HCT116 (cell line): ENCODE data around the gene LCT. TPM values are rescaled to one million over a fixed set of nuclear protein-coding genes. Genes with fewer than 3 reads are reported as not detected.

ENCODE experiments used
- ATAC-seq: fragments of 200-7000 bp; cut with Tn5 transposase; 2 replicates; pipeline ENCODE4 v1.9.1; 2020; ENCODE audit warnings: mild to moderate bottlenecking, moderate library complexity
- BruUV-seq: library from RNA; stranded (reverse); fragments of 400-500 nt; replicated peaks from 2 replicates; lab custom pipeline; 2021; lab: Mats Ljungman, UMichigan
- CTCF ChIA-PET: fragments of 300-600 bp; sonication (Branson Sonifier 250); formaldehyde crosslinking; loops from one replicate; lab custom pipeline; 2021; ENCODE audit warnings: antibody characterized with exemption; lab: Charles Lee
- POLR2A ChIA-PET: fragments of 300-600, 350-600 bp; sonication (Branson Sonifier 250); formaldehyde crosslinking; loops from one replicate; lab custom pipeline; 2021; ENCODE audit warnings: antibody characterized with exemption; lab: Charles Lee
- RAD21 ChIA-PET, 2 experiments: fragments of 300-600 bp; sonication (Branson Sonifier 250); formaldehyde crosslinking; loops; one replicate each; lab custom pipeline; 2023; ENCODE audit warnings: low total read pairs in 2 of 2; ENCODE audit not compliant: uncharacterized antibody in 2 of 2, unreplicated experiment in 2 of 2, low non-redundant PET in 1 of 2; lab: Charles Lee
- DNase-seq: peaks from one replicate; pipeline ENCODE4 v3.0.0-alpha.2; 2010; ENCODE audit warnings: low read depth, low spot score
- H2AFZ ChIP-seq: fragments of 200-600 bp; shearing (Covaris generic), sonication (generic); 2 replicates; pipeline ENCODE4 v1.6.1; 2017; ENCODE audit warnings: low read depth, mixed run types, mixed read lengths, antibody characterized with exemption, low read length; ENCODE audit not compliant: poor library complexity, severe bottlenecking
- H3K27ac ChIP-seq: 2 replicates; pipeline ENCODE4 v1.5.1; 2012; ENCODE audit warnings: low read depth, low read length
- H3K27me3 ChIP-seq: fragments of 200-600 bp; sonication (generic); 2 replicates; pipeline ENCODE4 v1.6.1; 2016; ENCODE audit warnings: mixed run types, low read length, mixed read lengths; ENCODE audit not compliant: insufficient read depth
- H3K36me3 ChIP-seq, 2 experiments: fragments of 200-500 bp in 1 of 2; fragments of 200-600 bp in 1 of 2; sonication (Bioruptor generic) in 1 of 2; sonication (generic) in 1 of 2; 2 replicates each; pipeline versions ENCODE4 v1.5.1 to v1.6.1; 2014 to 2016; ENCODE audit warnings: low read length in 2 of 2, inconsistent platforms in 1 of 2, mixed read lengths in 1 of 2, mixed run types in 1 of 2; ENCODE audit not compliant: insufficient read depth in 2 of 2, control insufficient read depth in 1 of 2
- H3K4me1 ChIP-seq, 2 experiments: fragments of 200-600 bp in 1 of 2; sonication (generic) in 1 of 2; 2 replicates each; pipeline versions ENCODE4 v1.5.1 to v1.6.1; 2012 to 2017; ENCODE audit warnings: low read length in 2 of 2, inconsistent platforms in 1 of 2, mild to moderate bottlenecking in 1 of 2, mixed read lengths in 1 of 2, mixed run types in 1 of 2, moderate library complexity in 1 of 2; ENCODE audit not compliant: insufficient read depth in 2 of 2, control insufficient read depth in 1 of 2
- H3K4me2 ChIP-seq: fragments of 200-600 bp; sonication (generic); 2 replicates; pipeline ENCODE4 v1.6.1; 2017; ENCODE audit warnings: mixed run types, low read length, mixed read lengths
- H3K4me3 ChIP-seq, 2 experiments: fragments of 200-600 bp in 1 of 2; sonication (generic) in 1 of 2; replicated peaks in 1 of 2; 2 replicates each; pipeline ENCODE4 v1.5.1; 2011 to 2016; ENCODE audit warnings: low read length in 2 of 2, control low read depth in 1 of 2, low read depth in 1 of 2, mild to moderate bottlenecking in 1 of 2, mixed read lengths in 1 of 2, mixed run types in 1 of 2
- H3K79me2 ChIP-seq: fragments of 200-600 bp; sonication (generic); 2 replicates; pipeline ENCODE4 v1.6.1; 2017; ENCODE audit warnings: mild to moderate bottlenecking, mixed run types, low read length, moderate library complexity, mixed read lengths; ENCODE audit not compliant: insufficient read depth
- H3K9ac ChIP-seq: fragments of 200-600 bp; sonication (generic); 2 replicates; pipeline ENCODE4 v1.6.1; 2016; ENCODE audit warnings: low read length, mixed read lengths
- H3K9me2 ChIP-seq: fragments of 200-600 bp; sonication (generic), shearing (Covaris generic); 2 replicates; pipeline ENCODE4 v1.6.1; 2017; ENCODE audit warnings: mixed run types, mild to moderate bottlenecking, moderate library complexity; ENCODE audit not compliant: insufficient read depth
- H3K9me3 ChIP-seq, 2 experiments: fragments of 200-500 bp in 1 of 2; fragments of 200-600 bp in 1 of 2; sonication (Bioruptor generic) in 1 of 2; sonication (generic) in 1 of 2; 2 replicates each; pipeline ENCODE4 v1.6.1; 2014 to 2017; ENCODE audit warnings: low read length in 2 of 2, mixed read lengths in 2 of 2, inconsistent platforms in 1 of 2, low read depth in 1 of 2, mild to moderate bottlenecking in 1 of 2, mixed run types in 1 of 2, moderate library complexity in 1 of 2; ENCODE audit not compliant: control insufficient read depth in 1 of 2, insufficient read depth in 1 of 2
- H4K20me1 ChIP-seq: fragments of 200-600 bp; sonication (generic), shearing (Covaris generic); 2 replicates; pipeline ENCODE4 v1.6.1; 2017; ENCODE audit warnings: mixed run types, mild to moderate bottlenecking, moderate library complexity; ENCODE audit not compliant: insufficient read depth
- ATF3 ChIP-seq: IDR thresholded peaks from 2 replicates; pipeline ENCODE4 v1.6.1; 2012
- CBX3 ChIP-seq: IDR thresholded peaks from 2 replicates; pipeline ENCODE4 v1.6.1; 2012; ENCODE audit warnings: low read depth
- CEBPB ChIP-seq: IDR thresholded peaks from 2 replicates; pipeline ENCODE4 v1.6.1; 2012; ENCODE audit warnings: low read depth
- CTCF ChIP-seq, 3 experiments: fragments of 200-600 bp in 1 of 3; sonication (generic) in 1 of 3; IDR thresholded peaks in 2 of 3; conservative IDR thresholded peaks in 1 of 3; 2 replicates each; pipeline ENCODE4 v1.5.1; 2012 to 2017; ENCODE audit warnings: low read depth in 2 of 3, low read length in 2 of 3, antibody characterized with exemption in 1 of 3, borderline replicate concordance in 1 of 3, control low read depth in 1 of 3, mild to moderate bottlenecking in 1 of 3, mixed read lengths in 1 of 3, mixed run types in 1 of 3, moderate library complexity in 1 of 3; ENCODE audit not compliant: insufficient read depth in 1 of 3
- ELF1 ChIP-seq: IDR thresholded peaks from 2 replicates; pipeline ENCODE4 v1.6.1; 2012; ENCODE audit warnings: low read depth, borderline replicate concordance
- EZH2 ChIP-seq: fragments of 200-600 bp; sonication (generic); IDR thresholded peaks from 2 replicates; pipeline ENCODE4 v1.6.1; 2017; ENCODE audit warnings: antibody characterized with exemption, mixed run types
- EZH2phosphoT487 ChIP-seq: fragments of 200-600 bp; IDR thresholded peaks from 2 replicates; pipeline ENCODE4 v1.6.1; 2018; ENCODE audit warnings: antibody characterized with exemption, borderline replicate concordance
- JUND ChIP-seq: IDR thresholded peaks from 2 replicates; pipeline ENCODE4 v1.6.1; 2012
- POLR2A ChIP-seq: IDR thresholded peaks from 2 replicates; pipeline ENCODE4 v1.7.0; 2011; ENCODE audit warnings: borderline replicate concordance; ENCODE audit not compliant: insufficient read depth, insufficient read length; ENCODE audit errors: extremely low read depth
- RAD21 ChIP-seq: IDR thresholded peaks from 2 replicates; pipeline ENCODE4 v1.6.1; 2012; ENCODE audit warnings: low read depth, mild to moderate bottlenecking
- SP1 ChIP-seq: IDR thresholded peaks from 2 replicates; pipeline ENCODE4 v1.6.1; 2012; ENCODE audit warnings: low read depth
- SRF ChIP-seq: IDR thresholded peaks from 2 replicates; pipeline ENCODE4 v1.6.1; 2012; ENCODE audit warnings: low read depth
- TCF7L2 ChIP-seq: IDR thresholded peaks from 2 replicates; pipeline ENCODE4 v1.7.0; 2011; ENCODE audit warnings: borderline replicate concordance, inconsistent platforms; ENCODE audit not compliant: insufficient read depth, insufficient read length; ENCODE audit errors: extremely low read depth
- YY1 ChIP-seq: IDR thresholded peaks from 2 replicates; pipeline ENCODE4 v1.6.1; 2011; ENCODE audit warnings: low read length, low read depth, moderate library complexity, mild to moderate bottlenecking; ENCODE audit not compliant: insufficient replicate concordance; ENCODE audit errors: extremely low read depth
- ZNF274 ChIP-seq: fragments of 200-500 bp; sonication (Bioruptor generic); IDR thresholded peaks from 2 replicates; pipeline ENCODE4 v1.6.1; 2014; ENCODE audit warnings: mild to moderate bottlenecking, low read depth, low read length, inconsistent platforms
- intact Hi-C: fragments of 100-400 bp; cut with micrococcal nuclease; formaldehyde crosslinking; loops from 2 replicates; pipeline ENCODE4 v1.10.0; 2022
- total RNA-seq: library from RNA; stranded (reverse); gene quantifications from one replicate; pipeline ENCODE4 v1.2.1, GENCODE V29; 2021; ENCODE audit not compliant: unreplicated experiment
- TF ChIP-seq, protein P1 (sequence below): IDR thresholded peaks from 2 replicates; pipeline ENCODE4 v1.6.1; 2012
- TF ChIP-seq, protein P2 (sequence below): IDR thresholded peaks from 2 replicates; pipeline ENCODE4 v1.6.1; 2012; ENCODE audit warnings: low read depth
- TF ChIP-seq, protein P3 (sequence below): IDR thresholded peaks from 2 replicates; pipeline ENCODE4 v1.6.1; 2011; ENCODE audit warnings: mild to moderate bottlenecking, low read length, moderate library complexity; ENCODE audit not compliant: insufficient replicate concordance; ENCODE audit errors: extremely low read depth

LCT gene
- total RNA-seq, 1 experiment from 2014 or later, result 0.12 TPM

DNA sequence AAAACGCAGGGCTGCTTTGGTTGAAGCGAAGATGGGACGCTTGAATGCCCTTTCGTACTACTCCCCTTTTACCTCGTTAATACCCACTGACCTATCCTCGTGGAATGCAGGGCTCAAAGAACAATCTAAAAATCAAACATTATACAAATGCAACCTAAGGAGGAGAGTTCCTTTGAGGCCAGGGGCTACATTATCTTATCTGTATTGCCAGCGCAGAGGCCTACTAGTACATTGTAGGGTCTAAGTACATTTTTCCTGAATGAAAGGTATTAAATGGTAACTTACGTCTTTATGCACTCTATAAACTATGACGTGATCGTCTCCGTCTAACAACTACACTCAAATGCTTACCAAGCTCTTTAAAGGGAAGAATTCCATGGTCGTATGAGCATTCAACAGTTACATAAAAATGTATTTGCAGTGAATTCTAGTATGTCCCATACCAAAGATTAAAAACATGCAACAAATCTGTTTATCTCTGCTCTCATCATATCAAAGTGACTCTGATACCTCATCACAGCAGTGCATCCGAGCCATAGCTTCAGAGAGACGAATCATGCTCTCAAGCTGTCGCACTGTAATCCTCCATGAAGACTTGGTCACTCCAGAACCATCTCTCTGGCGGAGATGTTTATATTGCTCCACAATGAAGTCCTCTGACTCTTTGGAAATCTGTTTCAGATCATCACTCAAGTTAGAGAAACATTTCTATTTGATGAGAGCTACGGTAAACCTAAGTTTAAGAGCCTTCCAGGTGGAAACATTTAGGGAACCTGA, 14.1 kb upstream of the LCT start:
- ATAC-seq (no peak), DNase-seq (no peak)
- CTCF ChIA-PET, result no interaction called here
- Histone ChIP-seq H4K20me1 (peaks cover 3% of the 10 kb centered on the region; the same call in 1 of the 2 replicates), H3K27me3 (no peaks in the 10 kb centered on the region), H3K27ac (no peak overlapping the region), H3K79me2 (no peaks in the 10 kb centered on the region; the same call in 1 of the 2 replicates), H3K9me3 (no peaks in the 10 kb centered on the region), H3K36me3 (peaks cover 38 to 42% of the 10 kb centered on the region in 2 experiments), H2AFZ (no peak overlapping the region), H3K9me2 (no peaks in the 10 kb centered on the region), H3K4me2 (no peak overlapping the region), H3K9ac (no peak overlapping the region), H3K4me3 (no peak overlapping the region), H3K4me1 (no peaks in the 10 kb centered on the region)
- intact Hi-C loops, result no loop called here
- POLR2A ChIA-PET, result no interaction called here
- TF ChIP-seq SP1 (no peak), CTCF (IDR thresholded peaks at IDR 0.05 in 2 of 3, conservative IDR thresholded peaks at IDR 0.05 in 1 of 3; ENCODE audit: borderline replicate concordance in 1 of 3, insufficient read depth in 1 of 3, low read depth in 2 of 3, low read length in 2 of 3) (no peak), EZH2phosphoT487 (no peak), ELF1 (no peak), SRF (no peak), JUND (no peak), ZNF274 (no peak), POLR2A (no peak), RAD21 (no peak), YY1 (no peak), CEBPB (no peak), EZH2 (no peak), CBX3 (no peak), TCF7L2 (no peak), ATF3 (no peak)
- TF ChIP-seq, protein P1, sequence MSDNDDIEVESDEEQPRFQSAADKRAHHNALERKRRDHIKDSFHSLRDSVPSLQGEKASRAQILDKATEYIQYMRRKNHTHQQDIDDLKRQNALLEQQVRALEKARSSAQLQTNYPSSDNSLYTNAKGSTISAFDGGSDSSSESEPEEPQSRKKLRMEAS, result no peak
- TF ChIP-seq, protein P2, sequence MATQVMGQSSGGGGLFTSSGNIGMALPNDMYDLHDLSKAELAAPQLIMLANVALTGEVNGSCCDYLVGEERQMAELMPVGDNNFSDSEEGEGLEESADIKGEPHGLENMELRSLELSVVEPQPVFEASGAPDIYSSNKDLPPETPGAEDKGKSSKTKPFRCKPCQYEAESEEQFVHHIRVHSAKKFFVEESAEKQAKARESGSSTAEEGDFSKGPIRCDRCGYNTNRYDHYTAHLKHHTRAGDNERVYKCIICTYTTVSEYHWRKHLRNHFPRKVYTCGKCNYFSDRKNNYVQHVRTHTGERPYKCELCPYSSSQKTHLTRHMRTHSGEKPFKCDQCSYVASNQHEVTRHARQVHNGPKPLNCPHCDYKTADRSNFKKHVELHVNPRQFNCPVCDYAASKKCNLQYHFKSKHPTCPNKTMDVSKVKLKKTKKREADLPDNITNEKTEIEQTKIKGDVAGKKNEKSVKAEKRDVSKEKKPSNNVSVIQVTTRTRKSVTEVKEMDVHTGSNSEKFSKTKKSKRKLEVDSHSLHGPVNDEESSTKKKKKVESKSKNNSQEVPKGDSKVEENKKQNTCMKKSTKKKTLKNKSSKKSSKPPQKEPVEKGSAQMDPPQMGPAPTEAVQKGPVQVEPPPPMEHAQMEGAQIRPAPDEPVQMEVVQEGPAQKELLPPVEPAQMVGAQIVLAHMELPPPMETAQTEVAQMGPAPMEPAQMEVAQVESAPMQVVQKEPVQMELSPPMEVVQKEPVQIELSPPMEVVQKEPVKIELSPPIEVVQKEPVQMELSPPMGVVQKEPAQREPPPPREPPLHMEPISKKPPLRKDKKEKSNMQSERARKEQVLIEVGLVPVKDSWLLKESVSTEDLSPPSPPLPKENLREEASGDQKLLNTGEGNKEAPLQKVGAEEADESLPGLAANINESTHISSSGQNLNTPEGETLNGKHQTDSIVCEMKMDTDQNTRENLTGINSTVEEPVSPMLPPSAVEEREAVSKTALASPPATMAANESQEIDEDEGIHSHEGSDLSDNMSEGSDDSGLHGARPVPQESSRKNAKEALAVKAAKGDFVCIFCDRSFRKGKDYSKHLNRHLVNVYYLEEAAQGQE, result no peak
- TF ChIP-seq, protein P3, sequence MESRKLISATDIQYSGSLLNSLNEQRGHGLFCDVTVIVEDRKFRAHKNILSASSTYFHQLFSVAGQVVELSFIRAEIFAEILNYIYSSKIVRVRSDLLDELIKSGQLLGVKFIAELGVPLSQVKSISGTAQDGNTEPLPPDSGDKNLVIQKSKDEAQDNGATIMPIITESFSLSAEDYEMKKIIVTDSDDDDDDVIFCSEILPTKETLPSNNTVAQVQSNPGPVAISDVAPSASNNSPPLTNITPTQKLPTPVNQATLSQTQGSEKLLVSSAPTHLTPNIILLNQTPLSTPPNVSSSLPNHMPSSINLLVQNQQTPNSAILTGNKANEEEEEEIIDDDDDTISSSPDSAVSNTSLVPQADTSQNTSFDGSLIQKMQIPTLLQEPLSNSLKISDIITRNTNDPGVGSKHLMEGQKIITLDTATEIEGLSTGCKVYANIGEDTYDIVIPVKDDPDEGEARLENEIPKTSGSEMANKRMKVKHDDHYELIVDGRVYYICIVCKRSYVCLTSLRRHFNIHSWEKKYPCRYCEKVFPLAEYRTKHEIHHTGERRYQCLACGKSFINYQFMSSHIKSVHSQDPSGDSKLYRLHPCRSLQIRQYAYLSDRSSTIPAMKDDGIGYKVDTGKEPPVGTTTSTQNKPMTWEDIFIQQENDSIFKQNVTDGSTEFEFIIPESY, result no peak
- RAD21 ChIA-PET, result no interaction called here
- BruUV-seq, result no TSS peak
